IPS-18a (cell line): ENCODE measurements around the gene CUX1.
"Not testable (repeated sequence)": the region's sequence is repeated elsewhere in the genome, so short reads cannot be mapped to it uniquely, and the experiment has no call there.

Source experiments
- H3K27ac ChIP-seq: one replicate; pipeline ENCODE4 v1.5.1; 2013; ENCODE audit warnings: low read length
- H3K27me3 ChIP-seq: one replicate; pipeline ENCODE4 v1.6.1; 2013; ENCODE audit warnings: mild to moderate bottlenecking, low read length; ENCODE audit not compliant: control insufficient read depth, insufficient read depth
- H3K36me3 ChIP-seq: one replicate; pipeline ENCODE4 v1.6.1; 2013; ENCODE audit warnings: low read depth, low read length; ENCODE audit not compliant: control insufficient read depth
- H3K4me1 ChIP-seq: one replicate; pipeline ENCODE4 v1.6.1; 2013; ENCODE audit warnings: low read depth, low read length; ENCODE audit not compliant: control insufficient read depth
- H3K4me3 ChIP-seq: one replicate; pipeline ENCODE4 v1.5.1; 2013; ENCODE audit warnings: low read length
- H3K9ac ChIP-seq: one replicate; pipeline ENCODE4 v1.6.1; 2013; ENCODE audit warnings: mild to moderate bottlenecking, low read length, moderate library complexity
- H3K9me3 ChIP-seq: one replicate; pipeline ENCODE4 v1.6.1; 2013; ENCODE audit warnings: low read depth, low read length; ENCODE audit not compliant: control insufficient read depth

Gene CUX1

GRCh38 chr7:101818287-101819071 is 1.1 kb downstream of the CUX1 start:
- no peak overlapping the region for H3K9ac ChIP-seq

GRCh38 chr7:101819183-101819582 is 1.8 kb downstream of the CUX1 start:
- H3K36me3 ChIP-seq = no peaks in the 10 kb centered on the region
- H3K27ac ChIP-seq = no peak overlapping the region
- no peaks in the 10 kb centered on the region for H3K9me3 ChIP-seq
- H3K27me3 ChIP-seq = peaks cover 12% of the 10 kb centered on the region
- no peak overlapping the region for H3K4me3 ChIP-seq
- H3K4me1 ChIP-seq = peaks cover 45% of the 10 kb centered on the region
- no peak overlapping the region for H3K9ac ChIP-seq

More at GRCh38 chr7:101818287-101819071, 1.1 kb downstream of the CUX1 start:
- Histone ChIP-seq H3K27me3 (peaks cover 16% of the 10 kb centered on the region), H3K4me1 (peaks cover 45% of the 10 kb centered on the region), H3K9me3 (no peaks in the 10 kb centered on the region), H3K27ac (no peak overlapping the region), H3K36me3 (no peaks in the 10 kb centered on the region), H3K4me3 (peak overlapping the region; percentile 69)

GRCh38 chr7:101819913-101820522 is 2.6 kb downstream of the CUX1 start:
- Histone ChIP-seq H3K9ac (no peak overlapping the region), H3K4me1 (peaks cover 40% of the 10 kb centered on the region), H3K4me3 (no peak overlapping the region), H3K27ac (no peak overlapping the region), H3K36me3 (no peaks in the 10 kb centered on the region), H3K27me3 (peaks cover 3% of the 10 kb centered on the region), H3K9me3 (no peaks in the 10 kb centered on the region)

GRCh38 chr7:101820703-101821102 is 3.3 kb downstream of the CUX1 start:
- Histone ChIP-seq H3K9ac (no peak overlapping the region), H3K27ac (no peak overlapping the region), H3K4me1 (peaks cover 42% of the 10 kb centered on the region)

GRCh38 chr7:101822632-101823031 is 5.2 kb downstream of the CUX1 start:
- H3K4me1 ChIP-seq = peaks cover 42% of the 10 kb centered on the region
- H3K27ac ChIP-seq, H3K9me3 ChIP-seq, H3K27me3 ChIP-seq, H3K4me3 ChIP-seq, H3K9ac ChIP-seq, H3K36me3 ChIP-seq: not testable (repeated sequence)

More at GRCh38 chr7:101820703-101821102, 3.3 kb downstream of the CUX1 start:
- Histone ChIP-seq H3K27me3 (no peaks in the 10 kb centered on the region), H3K36me3 (no peaks in the 10 kb centered on the region), H3K9me3 (no peaks in the 10 kb centered on the region), H3K4me3 (no peak overlapping the region)

GRCh38 chr7:101823096-101823495 is 5.7 kb downstream of the CUX1 start:
- no peaks in the 10 kb centered on the region for H3K27me3 ChIP-seq
- no peak overlapping the region for H3K9ac ChIP-seq
- H3K9me3 ChIP-seq = no peaks in the 10 kb centered on the region
- H3K4me3 ChIP-seq = no peak overlapping the region
- peaks cover 37% of the 10 kb centered on the region for H3K4me1 ChIP-seq
- H3K27ac ChIP-seq = no peak overlapping the region
- no peaks in the 10 kb centered on the region for H3K36me3 ChIP-seq

GRCh38 chr7:101823596-101823995 is 6.2 kb downstream of the CUX1 start:
- no peak overlapping the region for H3K27ac ChIP-seq
- no peaks in the 10 kb centered on the region for H3K27me3 ChIP-seq
- H3K9ac ChIP-seq = no peak overlapping the region
- no peaks in the 10 kb centered on the region for H3K9me3 ChIP-seq
- H3K36me3 ChIP-seq = no peaks in the 10 kb centered on the region
- no peak overlapping the region for H3K4me3 ChIP-seq
- H3K4me1 ChIP-seq = peaks cover 32% of the 10 kb centered on the region

GRCh38 chr7:101824440-101824839 is 7.0 kb downstream of the CUX1 start:
- no peaks in the 10 kb centered on the region for H3K36me3 ChIP-seq
- no peak overlapping the region for H3K9ac ChIP-seq
- no peak overlapping the region for H3K27ac ChIP-seq
- H3K9me3 ChIP-seq = no peaks in the 10 kb centered on the region
- H3K27me3 ChIP-seq = no peaks in the 10 kb centered on the region
- H3K4me1 ChIP-seq = peaks cover 24% of the 10 kb centered on the region
- H3K4me3 ChIP-seq = no peak overlapping the region

- no peaks in the 10 kb centered on the region for H3K9me3 ChIP-seq
- H3K27ac ChIP-seq = no peak overlapping the region
- H3K36me3 ChIP-seq = no peaks in the 10 kb centered on the region
- H3K9ac ChIP-seq = no peak overlapping the region
- no peak overlapping the region for H3K4me3 ChIP-seq
- H3K4me1 ChIP-seq = peaks cover 8% of the 10 kb centered on the region
- no peaks in the 10 kb centered on the region for H3K27me3 ChIP-seq
These were observed 8.8 kb downstream of the CUX1 start for GRCh38 chr7:101826081-101826835.

- Histone ChIP-seq H3K27me3 (no peaks in the 10 kb centered on the region), H3K27ac (no peak overlapping the region), H3K36me3 (no peaks in the 10 kb centered on the region), H3K4me3 (no peak overlapping the region), H3K9ac (no peak overlapping the region), H3K9me3 (no peaks in the 10 kb centered on the region), H3K4me1 (peaks cover 4% of the 10 kb centered on the region)
These were observed 11.0 kb downstream of the CUX1 start for GRCh38 chr7:101828301-101829020.

- H3K4me3 ChIP-seq = no peak overlapping the region
- no peak overlapping the region for H3K27ac ChIP-seq
- no peaks in the 10 kb centered on the region for H3K9me3 ChIP-seq
- peaks cover 4% of the 10 kb centered on the region for H3K4me1 ChIP-seq
- no peak overlapping the region for H3K9ac ChIP-seq
- no peaks in the 10 kb centered on the region for H3K36me3 ChIP-seq
- H3K27me3 ChIP-seq = no peaks in the 10 kb centered on the region
These were observed 11.9 kb downstream of the CUX1 start for GRCh38 chr7:101829374-101829773.
